Osteoblast (primary cell): ENCODE results near the gene LSG1. TPM values are rescaled to one million over a fixed set of nuclear protein-coding genes. Genes with fewer than 3 reads are reported as not detected.

ENCODE experiments used
- DNase-seq: peaks from one replicate; pipeline ENCODE4 v3.0.0; 2011; ENCODE audit warnings: low spot score, mixed read lengths; ENCODE audit not compliant: insufficient read length; ENCODE audit errors: missing footprints
- H2AFZ ChIP-seq: 2 replicates; pipeline ENCODE4 v1.6.0; 2011; ENCODE audit warnings: mild to moderate bottlenecking, low read length
- H3K27ac ChIP-seq: 2 replicates; pipeline ENCODE4 v1.5.1; 2011; ENCODE audit warnings: mild to moderate bottlenecking, low read depth, low read length, moderate library complexity
- H3K27me3 ChIP-seq: 2 replicates; pipeline ENCODE4 v1.6.0; 2012; ENCODE audit warnings: mild to moderate bottlenecking, control low read depth, inconsistent platforms, low read length, moderate library complexity; ENCODE audit not compliant: insufficient read depth
- H3K36me3 ChIP-seq: 2 replicates; pipeline ENCODE4 v1.5.1; 2011; ENCODE audit warnings: mild to moderate bottlenecking, low read length, control low read depth, moderate library complexity; ENCODE audit not compliant: insufficient read depth
- H3K4me1 ChIP-seq: 2 replicates; pipeline ENCODE4 v1.5.1; 2011; ENCODE audit warnings: mild to moderate bottlenecking, low read length, control low read depth, moderate library complexity; ENCODE audit not compliant: insufficient read depth
- H3K4me2 ChIP-seq: 2 replicates; pipeline ENCODE4 v1.6.0; 2011; ENCODE audit warnings: mild to moderate bottlenecking, low read length; ENCODE audit not compliant: insufficient read depth
- H3K4me3 ChIP-seq: fragments of 200-600 bp; sonication (generic); 3 replicates; pipeline ENCODE4 v1.5.1; 2012; ENCODE audit warnings: mild to moderate bottlenecking, low read length, inconsistent platforms; ENCODE audit not compliant: insufficient read depth
- H3K79me2 ChIP-seq: 2 replicates; pipeline ENCODE4 v1.6.0; 2012; ENCODE audit warnings: mild to moderate bottlenecking, low read length, control low read depth, inconsistent platforms; ENCODE audit not compliant: insufficient read depth
- H3K9me3 ChIP-seq: 2 replicates; pipeline ENCODE4 v1.5.1; 2011; ENCODE audit warnings: low read depth, low read length, control low read depth
- H4K20me1 ChIP-seq: 2 replicates; pipeline ENCODE4 v1.6.0; 2012; ENCODE audit warnings: mild to moderate bottlenecking, low read length, control low read depth; ENCODE audit not compliant: insufficient read depth
- small RNA-seq: library from RNA; depleted of rRNA; stranded (forward); fragments of <200 nt; gene quantifications from one replicate; pipeline ENCODE3, GENCODE V24; 2012
- total RNA-seq: library from RNA; depleted of rRNA; stranded (reverse); fragments of >200 nt; gene quantifications from 2 replicates; pipeline ENCODE4 v1.2.3, GENCODE V29; 2012
- TF ChIP-seq, protein P1 (sequence below): IDR thresholded peaks from 2 replicates; pipeline ENCODE4 v1.5.1; 2011; ENCODE audit warnings: mild to moderate bottlenecking, low read depth, low read length, moderate library complexity; ENCODE audit errors: extremely low read depth

Gene LSG1
- total RNA-seq, 1 donor = 40.9 TPM

- DNase-seq = peak; percentile 97
- Histone ChIP-seq H2AFZ (no peak overlapping the region), H3K4me3 (no peak overlapping the region), H3K9me3 (no peaks in the 10 kb centered on the region), H3K27me3 (no peaks in the 10 kb centered on the region), H3K36me3 (peaks cover 31% of the 10 kb centered on the region), H3K27ac (peak overlapping the region; percentile 99), H3K4me1 (peaks cover 34% of the 10 kb centered on the region), H4K20me1 (no peaks in the 10 kb centered on the region), H3K4me2 (peak overlapping the region; percentile 56), H3K79me2 (no peaks in the 10 kb centered on the region)
- TF ChIP-seq, protein P1, sequence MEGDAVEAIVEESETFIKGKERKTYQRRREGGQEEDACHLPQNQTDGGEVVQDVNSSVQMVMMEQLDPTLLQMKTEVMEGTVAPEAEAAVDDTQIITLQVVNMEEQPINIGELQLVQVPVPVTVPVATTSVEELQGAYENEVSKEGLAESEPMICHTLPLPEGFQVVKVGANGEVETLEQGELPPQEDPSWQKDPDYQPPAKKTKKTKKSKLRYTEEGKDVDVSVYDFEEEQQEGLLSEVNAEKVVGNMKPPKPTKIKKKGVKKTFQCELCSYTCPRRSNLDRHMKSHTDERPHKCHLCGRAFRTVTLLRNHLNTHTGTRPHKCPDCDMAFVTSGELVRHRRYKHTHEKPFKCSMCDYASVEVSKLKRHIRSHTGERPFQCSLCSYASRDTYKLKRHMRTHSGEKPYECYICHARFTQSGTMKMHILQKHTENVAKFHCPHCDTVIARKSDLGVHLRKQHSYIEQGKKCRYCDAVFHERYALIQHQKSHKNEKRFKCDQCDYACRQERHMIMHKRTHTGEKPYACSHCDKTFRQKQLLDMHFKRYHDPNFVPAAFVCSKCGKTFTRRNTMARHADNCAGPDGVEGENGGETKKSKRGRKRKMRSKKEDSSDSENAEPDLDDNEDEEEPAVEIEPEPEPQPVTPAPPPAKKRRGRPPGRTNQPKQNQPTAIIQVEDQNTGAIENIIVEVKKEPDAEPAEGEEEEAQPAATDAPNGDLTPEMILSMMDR = peak; percentile 7
Observed at GRCh38 chr3:194592798-194593752, 78.9 kb downstream of the LSG1 start.

Small RNA genes within 50 kb of the gene (small RNA-seq; reads per million reads assigned to genes)
- not detected for gene AC046143.2

Other genes starting within 250 kb of the LSG1 start
- gene ATP13A3, start 185.2 kb downstream of the LSG1 start, total RNA-seq = 248 and 311 TPM in 2 replicates
- 18.8 and 20.3 TPM in 2 replicates for gene TMEM44, start 38.8 kb downstream of the LSG1 start, total RNA-seq
- gene FAM43A, start 13.7 kb upstream of the LSG1 start, total RNA-seq = 14.7 and 17.0 TPM in 2 replicates